HEK293 (cell line): Measurements from ENCODE around the gene PMEL.

Experiments
- RBAK ChIP-seq: fragments of 450-650 bp; formaldehyde crosslinking; IDR thresholded peaks from 2 replicates; pipeline ENCODE4 v1.5.1; 2016; ENCODE audit warnings: missing biosample characterization, missing genetic modification characterization
- WT1 ChIP-seq: fragments of 450-650 bp; formaldehyde crosslinking; IDR thresholded peaks from 2 replicates; pipeline ENCODE4 v1.5.1; 2016; ENCODE audit warnings: missing biosample characterization, missing genetic modification characterization
- ZBTB8A ChIP-seq: fragments of 450-650 bp; formaldehyde crosslinking; IDR thresholded peaks from 2 replicates; pipeline ENCODE4 v1.5.1; 2016; ENCODE audit warnings: missing biosample characterization, missing genetic modification characterization
- ZNF175 ChIP-seq: fragments of 450-650 bp; formaldehyde crosslinking; IDR thresholded peaks from 2 replicates; pipeline ENCODE4 v1.5.1; 2016; ENCODE audit warnings: missing biosample characterization, missing genetic modification characterization
- ZNF621 ChIP-seq: fragments of 450-650 bp; formaldehyde crosslinking; IDR thresholded peaks from 2 replicates; pipeline ENCODE4 v1.5.1; 2017; ENCODE audit warnings: missing biosample characterization, missing genetic modification characterization
- ZNF747 ChIP-seq: fragments of 450-650 bp; formaldehyde crosslinking; IDR thresholded peaks from 2 replicates; pipeline ENCODE4 v1.5.1; 2016; ENCODE audit warnings: missing biosample characterization, missing genetic modification characterization
- TF ChIP-seq, protein P1 (sequence below): fragments of 450-650 bp; formaldehyde crosslinking; IDR thresholded peaks from 2 replicates; pipeline ENCODE4 v1.5.1; 2016; ENCODE audit warnings: missing biosample characterization, missing genetic modification characterization
- TF ChIP-seq, protein P2 (sequence below): fragments of 450-650 bp; formaldehyde crosslinking; IDR thresholded peaks from 2 replicates; pipeline ENCODE4 v1.5.1; 2016; ENCODE audit warnings: missing biosample characterization, missing genetic modification characterization, low read depth
- TF ChIP-seq, protein P3 (sequence below): fragments of 450-650 bp; formaldehyde crosslinking; IDR thresholded peaks from 2 replicates; pipeline ENCODE4 v1.5.1; 2016; ENCODE audit warnings: missing biosample characterization, missing genetic modification characterization
- TF ChIP-seq, protein P4 (sequence below): fragments of 450-650 bp; formaldehyde crosslinking; conservative IDR thresholded peaks from 2 replicates; pipeline ENCODE4 v1.5.1; 2016; ENCODE audit warnings: low read depth, missing biosample characterization, missing genetic modification characterization
- TF ChIP-seq, protein P5 (sequence below): fragments of 450-650 bp; formaldehyde crosslinking; IDR thresholded peaks from 2 replicates; pipeline ENCODE4 v1.5.1; 2016; ENCODE audit warnings: missing biosample characterization, missing genetic modification characterization
- TF ChIP-seq, protein P6 (sequence below): fragments of 450-650 bp; formaldehyde crosslinking; IDR thresholded peaks from 2 replicates; pipeline ENCODE4 v1.5.1; 2016; ENCODE audit warnings: missing biosample characterization, missing genetic modification characterization

DNA sequence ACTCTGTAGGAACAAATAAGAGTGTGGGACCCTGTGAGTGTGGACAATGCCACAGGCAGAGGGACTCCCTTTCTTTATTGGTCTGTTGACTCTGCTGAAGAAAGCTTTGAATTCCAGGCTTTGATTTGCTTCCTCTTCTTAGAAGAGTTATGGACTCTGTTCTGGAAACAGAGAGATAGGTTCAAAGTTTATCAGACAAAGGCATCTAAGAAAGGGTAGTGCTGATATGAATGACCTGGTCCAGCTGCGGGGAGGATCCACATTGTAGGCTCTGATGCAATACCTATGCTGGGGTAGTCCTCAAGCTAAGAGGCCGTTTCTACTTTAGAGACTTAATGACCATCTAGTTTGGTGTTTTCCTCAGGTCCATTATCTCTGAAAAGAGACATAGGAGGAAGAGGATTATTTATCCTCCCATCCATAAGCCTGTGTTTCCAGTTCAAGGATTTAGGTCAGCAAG lies 44.3 kb upstream of the PMEL start:
- TF ChIP-seq, protein P1, sequence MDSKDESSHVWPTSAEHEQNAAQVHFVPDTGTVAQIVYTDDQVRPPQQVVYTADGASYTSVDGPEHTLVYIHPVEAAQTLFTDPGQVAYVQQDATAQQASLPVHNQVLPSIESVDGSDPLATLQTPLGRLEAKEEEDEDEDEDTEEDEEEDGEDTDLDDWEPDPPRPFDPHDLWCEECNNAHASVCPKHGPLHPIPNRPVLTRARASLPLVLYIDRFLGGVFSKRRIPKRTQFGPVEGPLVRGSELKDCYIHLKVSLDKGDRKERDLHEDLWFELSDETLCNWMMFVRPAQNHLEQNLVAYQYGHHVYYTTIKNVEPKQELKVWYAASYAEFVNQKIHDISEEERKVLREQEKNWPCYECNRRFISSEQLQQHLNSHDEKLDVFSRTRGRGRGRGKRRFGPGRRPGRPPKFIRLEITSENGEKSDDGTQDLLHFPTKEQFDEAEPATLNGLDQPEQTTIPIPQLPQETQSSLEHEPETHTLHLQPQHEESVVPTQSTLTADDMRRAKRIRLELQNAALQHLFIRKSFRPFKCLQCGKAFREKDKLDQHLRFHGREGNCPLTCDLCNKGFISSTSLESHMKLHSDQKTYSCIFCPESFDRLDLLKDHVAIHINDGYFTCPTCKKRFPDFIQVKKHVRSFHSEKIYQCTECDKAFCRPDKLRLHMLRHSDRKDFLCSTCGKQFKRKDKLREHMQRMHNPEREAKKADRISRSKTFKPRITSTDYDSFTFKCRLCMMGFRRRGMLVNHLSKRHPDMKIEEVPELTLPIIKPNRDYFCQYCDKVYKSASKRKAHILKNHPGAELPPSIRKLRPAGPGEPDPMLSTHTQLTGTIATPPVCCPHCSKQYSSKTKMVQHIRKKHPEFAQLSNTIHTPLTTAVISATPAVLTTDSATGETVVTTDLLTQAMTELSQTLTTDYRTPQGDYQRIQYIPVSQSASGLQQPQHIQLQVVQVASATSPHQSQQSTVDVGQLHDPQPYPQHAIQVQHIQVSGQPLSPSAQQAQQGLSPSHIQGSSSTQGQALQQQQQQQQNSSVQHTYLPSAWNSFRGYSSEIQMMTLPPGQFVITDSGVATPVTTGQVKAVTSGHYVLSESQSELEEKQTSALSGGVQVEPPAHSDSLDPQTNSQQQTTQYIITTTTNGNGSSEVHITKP (tag by site-specific recombination), result no peak
- TF ChIP-seq ZNF175 (tag by site-specific recombination) (no peak), RBAK (tag by site-specific recombination) (no peak), ZNF621 (tag by site-specific recombination) (no peak), ZBTB8A (tag by site-specific recombination) (no peak), WT1 (no peak), ZNF747 (tag by site-specific recombination) (no peak)
- TF ChIP-seq, protein P2, sequence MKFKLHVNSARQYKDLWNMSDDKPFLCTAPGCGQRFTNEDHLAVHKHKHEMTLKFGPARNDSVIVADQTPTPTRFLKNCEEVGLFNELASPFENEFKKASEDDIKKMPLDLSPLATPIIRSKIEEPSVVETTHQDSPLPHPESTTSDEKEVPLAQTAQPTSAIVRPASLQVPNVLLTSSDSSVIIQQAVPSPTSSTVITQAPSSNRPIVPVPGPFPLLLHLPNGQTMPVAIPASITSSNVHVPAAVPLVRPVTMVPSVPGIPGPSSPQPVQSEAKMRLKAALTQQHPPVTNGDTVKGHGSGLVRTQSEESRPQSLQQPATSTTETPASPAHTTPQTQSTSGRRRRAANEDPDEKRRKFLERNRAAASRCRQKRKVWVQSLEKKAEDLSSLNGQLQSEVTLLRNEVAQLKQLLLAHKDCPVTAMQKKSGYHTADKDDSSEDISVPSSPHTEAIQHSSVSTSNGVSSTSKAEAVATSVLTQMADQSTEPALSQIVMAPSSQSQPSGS (tag by site-specific recombination), result no peak
- TF ChIP-seq, protein P3, sequence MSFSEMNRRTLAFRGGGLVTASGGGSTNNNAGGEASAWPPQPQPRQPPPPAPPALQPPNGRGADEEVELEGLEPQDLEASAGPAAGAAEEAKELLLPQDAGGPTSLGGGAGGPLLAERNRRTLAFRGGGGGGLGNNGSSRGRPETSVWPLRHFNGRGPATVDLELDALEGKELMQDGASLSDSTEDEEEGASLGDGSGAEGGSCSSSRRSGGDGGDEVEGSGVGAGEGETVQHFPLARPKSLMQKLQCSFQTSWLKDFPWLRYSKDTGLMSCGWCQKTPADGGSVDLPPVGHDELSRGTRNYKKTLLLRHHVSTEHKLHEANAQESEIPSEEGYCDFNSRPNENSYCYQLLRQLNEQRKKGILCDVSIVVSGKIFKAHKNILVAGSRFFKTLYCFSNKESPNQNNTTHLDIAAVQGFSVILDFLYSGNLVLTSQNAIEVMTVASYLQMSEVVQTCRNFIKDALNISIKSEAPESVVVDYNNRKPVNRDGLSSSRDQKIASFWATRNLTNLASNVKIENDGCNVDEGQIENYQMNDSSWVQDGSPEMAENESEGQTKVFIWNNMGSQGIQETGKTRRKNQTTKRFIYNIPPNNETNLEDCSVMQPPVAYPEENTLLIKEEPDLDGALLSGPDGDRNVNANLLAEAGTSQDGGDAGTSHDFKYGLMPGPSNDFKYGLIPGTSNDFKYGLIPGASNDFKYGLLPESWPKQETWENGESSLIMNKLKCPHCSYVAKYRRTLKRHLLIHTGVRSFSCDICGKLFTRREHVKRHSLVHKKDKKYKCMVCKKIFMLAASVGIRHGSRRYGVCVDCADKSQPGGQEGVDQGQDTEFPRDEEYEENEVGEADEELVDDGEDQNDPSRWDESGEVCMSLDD (tag by site-specific recombination), result no peak
- TF ChIP-seq, protein P4, sequence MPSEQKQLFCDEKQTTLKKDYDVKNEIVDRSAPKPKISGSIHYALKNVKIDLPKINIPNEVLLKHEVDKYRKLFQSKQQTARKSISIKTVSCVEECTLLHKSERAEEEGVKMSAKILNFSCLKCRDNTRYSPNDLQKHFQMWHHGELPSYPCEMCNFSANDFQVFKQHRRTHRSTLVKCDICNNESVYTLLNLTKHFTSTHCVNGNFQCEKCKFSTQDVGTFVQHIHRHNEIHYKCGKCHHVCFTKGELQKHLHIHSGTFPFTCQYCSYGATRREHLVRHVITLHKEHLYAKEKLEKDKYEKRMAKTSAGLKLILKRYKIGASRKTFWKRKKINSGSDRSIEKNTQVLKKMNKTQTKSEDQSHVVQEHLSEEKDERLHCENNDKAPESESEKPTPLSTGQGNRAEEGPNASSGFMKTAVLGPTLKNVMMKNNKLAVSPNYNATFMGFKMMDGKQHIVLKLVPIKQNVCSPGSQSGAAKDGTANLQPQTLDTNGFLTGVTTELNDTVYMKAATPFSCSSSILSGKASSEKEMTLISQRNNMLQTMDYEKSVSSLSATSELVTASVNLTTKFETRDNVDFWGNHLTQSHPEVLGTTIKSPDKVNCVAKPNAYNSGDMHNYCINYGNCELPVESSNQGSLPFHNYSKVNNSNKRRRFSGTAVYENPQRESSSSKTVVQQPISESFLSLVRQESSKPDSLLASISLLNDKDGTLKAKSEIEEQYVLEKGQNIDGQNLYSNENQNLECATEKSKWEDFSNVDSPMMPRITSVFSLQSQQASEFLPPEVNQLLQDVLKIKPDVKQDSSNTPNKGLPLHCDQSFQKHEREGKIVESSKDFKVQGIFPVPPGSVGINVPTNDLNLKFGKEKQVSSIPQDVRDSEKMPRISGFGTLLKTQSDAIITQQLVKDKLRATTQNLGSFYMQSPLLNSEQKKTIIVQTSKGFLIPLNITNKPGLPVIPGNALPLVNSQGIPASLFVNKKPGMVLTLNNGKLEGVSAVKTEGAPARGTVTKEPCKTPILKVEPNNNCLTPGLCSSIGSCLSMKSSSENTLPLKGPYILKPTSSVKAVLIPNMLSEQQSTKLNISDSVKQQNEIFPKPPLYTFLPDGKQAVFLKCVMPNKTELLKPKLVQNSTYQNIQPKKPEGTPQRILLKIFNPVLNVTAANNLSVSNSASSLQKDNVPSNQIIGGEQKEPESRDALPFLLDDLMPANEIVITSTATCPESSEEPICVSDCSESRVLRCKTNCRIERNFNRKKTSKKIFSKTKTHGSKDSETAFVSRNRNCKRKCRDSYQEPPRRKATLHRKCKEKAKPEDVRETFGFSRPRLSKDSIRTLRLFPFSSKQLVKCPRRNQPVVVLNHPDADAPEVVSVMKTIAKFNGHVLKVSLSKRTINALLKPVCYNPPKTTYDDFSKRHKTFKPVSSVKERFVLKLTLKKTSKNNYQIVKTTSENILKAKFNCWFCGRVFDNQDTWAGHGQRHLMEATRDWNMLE (tag by site-specific recombination), result no peak
- TF ChIP-seq, protein P5, sequence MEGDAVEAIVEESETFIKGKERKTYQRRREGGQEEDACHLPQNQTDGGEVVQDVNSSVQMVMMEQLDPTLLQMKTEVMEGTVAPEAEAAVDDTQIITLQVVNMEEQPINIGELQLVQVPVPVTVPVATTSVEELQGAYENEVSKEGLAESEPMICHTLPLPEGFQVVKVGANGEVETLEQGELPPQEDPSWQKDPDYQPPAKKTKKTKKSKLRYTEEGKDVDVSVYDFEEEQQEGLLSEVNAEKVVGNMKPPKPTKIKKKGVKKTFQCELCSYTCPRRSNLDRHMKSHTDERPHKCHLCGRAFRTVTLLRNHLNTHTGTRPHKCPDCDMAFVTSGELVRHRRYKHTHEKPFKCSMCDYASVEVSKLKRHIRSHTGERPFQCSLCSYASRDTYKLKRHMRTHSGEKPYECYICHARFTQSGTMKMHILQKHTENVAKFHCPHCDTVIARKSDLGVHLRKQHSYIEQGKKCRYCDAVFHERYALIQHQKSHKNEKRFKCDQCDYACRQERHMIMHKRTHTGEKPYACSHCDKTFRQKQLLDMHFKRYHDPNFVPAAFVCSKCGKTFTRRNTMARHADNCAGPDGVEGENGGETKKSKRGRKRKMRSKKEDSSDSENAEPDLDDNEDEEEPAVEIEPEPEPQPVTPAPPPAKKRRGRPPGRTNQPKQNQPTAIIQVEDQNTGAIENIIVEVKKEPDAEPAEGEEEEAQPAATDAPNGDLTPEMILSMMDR, result no peak
- TF ChIP-seq, protein P6, sequence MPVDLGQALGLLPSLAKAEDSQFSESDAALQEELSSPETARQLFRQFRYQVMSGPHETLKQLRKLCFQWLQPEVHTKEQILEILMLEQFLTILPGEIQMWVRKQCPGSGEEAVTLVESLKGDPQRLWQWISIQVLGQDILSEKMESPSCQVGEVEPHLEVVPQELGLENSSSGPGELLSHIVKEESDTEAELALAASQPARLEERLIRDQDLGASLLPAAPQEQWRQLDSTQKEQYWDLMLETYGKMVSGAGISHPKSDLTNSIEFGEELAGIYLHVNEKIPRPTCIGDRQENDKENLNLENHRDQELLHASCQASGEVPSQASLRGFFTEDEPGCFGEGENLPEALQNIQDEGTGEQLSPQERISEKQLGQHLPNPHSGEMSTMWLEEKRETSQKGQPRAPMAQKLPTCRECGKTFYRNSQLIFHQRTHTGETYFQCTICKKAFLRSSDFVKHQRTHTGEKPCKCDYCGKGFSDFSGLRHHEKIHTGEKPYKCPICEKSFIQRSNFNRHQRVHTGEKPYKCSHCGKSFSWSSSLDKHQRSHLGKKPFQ (tag by site-specific recombination), result no peak
